SK-N-SH (cell line): ENCODE results near the gene ZDHHC24. TPM values are rescaled to one million over a fixed set of nuclear protein-coding genes. Genes with fewer than 3 reads are reported as not detected.

Experiments
- CTCF ChIA-PET: fragments of 300-600, 350-600 bp; formaldehyde crosslinking; extraction: SDS; loops from one replicate; lab custom pipeline; 2021; lab: Yijun Ruan, JAX
- POLR2A ChIA-PET: fragments of 350-600 bp; sonication (Branson Sonifier 250); formaldehyde crosslinking; extraction: SDS; loops from one replicate; lab custom pipeline; 2020; ENCODE audit warnings: antibody characterized with exemption, inconsistent platforms; lab: Yijun Ruan, JAX
- DNase-seq: peaks from one replicate; pipeline ENCODE4 v3.0.0; 2012
- H2AFZ ChIP-seq: fragments of 200-600 bp; sonication (generic); 2 replicates; pipeline ENCODE4 v1.8.1; 2016; ENCODE audit warnings: antibody characterized with exemption, mild to moderate bottlenecking, low read depth
- H3F3A ChIP-seq: fragments of 200-600 bp; sonication (generic); replicated peaks from 2 replicates; pipeline ENCODE3; 2016; ENCODE audit warnings: antibody characterized with exemption, mild to moderate bottlenecking; ENCODE audit not compliant: insufficient read depth
- H3K27ac ChIP-seq, 2 experiments: fragments of 200-500 bp in 1 of 2; fragments of 200-600 bp in 1 of 2; sonication (Bioruptor generic) in 1 of 2; sonication (generic), shearing (Covaris generic) in 1 of 2; 2 replicates each; pipeline versions ENCODE4 v1.5.1 to v1.6.1; 2014 to 2016; ENCODE audit warnings: low read depth in 2 of 2, inconsistent platforms in 1 of 2, low read length in 1 of 2, mild to moderate bottlenecking in 1 of 2, mixed read lengths in 1 of 2
- H3K27me3 ChIP-seq: fragments of 200-600 bp; sonication (generic), shearing (Covaris generic); 2 replicates; pipeline ENCODE4 v1.6.1; 2016; ENCODE audit warnings: mixed run types; ENCODE audit not compliant: insufficient read depth
- H3K36me3 ChIP-seq, 2 experiments: fragments of 200-500 bp in 1 of 2; fragments of 200-600 bp in 1 of 2; sonication (Bioruptor generic) in 1 of 2; sonication (generic) in 1 of 2; replicated peaks in 1 of 2; 2 replicates each; pipeline versions ENCODE3 to v1.5.1; 2014 to 2016; ENCODE audit warnings: low read length in 1 of 2, mild to moderate bottlenecking in 1 of 2; ENCODE audit not compliant: insufficient read depth in 2 of 2, control insufficient read depth in 1 of 2
- H3K4me1 ChIP-seq, 2 experiments: fragments of 200-500 bp in 1 of 2; fragments of 200-600 bp in 1 of 2; sonication (Bioruptor generic) in 1 of 2; sonication (generic), shearing (Covaris generic) in 1 of 2; 2 replicates each; pipeline versions ENCODE4 v1.5.1 to v1.6.1; 2014 to 2016; ENCODE audit warnings: low read depth in 1 of 2, low read length in 1 of 2, mixed run types in 1 of 2; ENCODE audit not compliant: insufficient read depth in 2 of 2, control insufficient read depth in 1 of 2
- H3K4me2 ChIP-seq: fragments of 200-600 bp; sonication (generic), shearing (Covaris generic); 2 replicates; pipeline ENCODE4 v1.6.1; 2017; ENCODE audit warnings: mixed run types
- H3K4me3 ChIP-seq, 2 experiments: fragments of 200-500 bp in 1 of 2; fragments of 200-600 bp in 1 of 2; sonication (Bioruptor generic) in 1 of 2; sonication (generic), shearing (Covaris generic) in 1 of 2; 2 replicates each; pipeline versions ENCODE4 v1.5.1 to v1.8.1; 2014 to 2016; ENCODE audit warnings: low read depth in 2 of 2, inconsistent platforms in 1 of 2, low read length in 1 of 2, mild to moderate bottlenecking in 1 of 2, mixed read lengths in 1 of 2, moderate library complexity in 1 of 2
- H3K79me2 ChIP-seq: fragments of 200-600 bp; sonication (generic); 2 replicates; pipeline ENCODE4 v1.8.1; 2017; ENCODE audit warnings: mild to moderate bottlenecking; ENCODE audit not compliant: insufficient read depth
- H3K9ac ChIP-seq: fragments of 200-600 bp; sonication (generic); 2 replicates; pipeline ENCODE4 v1.6.1; 2017; ENCODE audit warnings: mixed run types
- H3K9me2 ChIP-seq: fragments of 200-600 bp; sonication (generic); 2 replicates; pipeline ENCODE4 v1.6.1; 2017; ENCODE audit warnings: mixed run types
- H3K9me3 ChIP-seq: fragments of 200-600 bp; sonication (generic); 2 replicates; pipeline ENCODE4 v1.6.1; 2017; ENCODE audit warnings: mixed run types, mild to moderate bottlenecking, moderate library complexity
- H4K20me1 ChIP-seq: fragments of 200-600 bp; sonication (generic); 2 replicates; pipeline ENCODE4 v1.6.1; 2017; ENCODE audit warnings: mild to moderate bottlenecking, mixed run types; ENCODE audit not compliant: insufficient read depth
- FOSL2 ChIP-seq: IDR thresholded peaks from 2 replicates; pipeline ENCODE4 v1.4.0; 2012; ENCODE audit warnings: low read depth, mild to moderate bottlenecking, moderate library complexity, borderline replicate concordance
- FOXJ3 ChIP-seq: sonication (generic); formaldehyde crosslinking; IDR thresholded peaks from 2 replicates; pipeline ENCODE4 v1.5.1; 2020; ENCODE audit warnings: mild to moderate bottlenecking, missing genetic modification reagents
- GABPA ChIP-seq: IDR thresholded peaks from 2 replicates; pipeline ENCODE4 v1.4.0; 2012; ENCODE audit warnings: low read depth, mild to moderate bottlenecking
- MXI1 ChIP-seq: IDR thresholded peaks from 2 replicates; pipeline ENCODE4 v1.6.1; 2012; ENCODE audit warnings: mild to moderate bottlenecking, low read depth, low read length, improper control_type of control experiment
- NFIC ChIP-seq: IDR thresholded peaks from 2 replicates; pipeline ENCODE4 v1.4.0; 2012; ENCODE audit warnings: borderline replicate concordance
- RFX5 ChIP-seq: IDR thresholded peaks from 2 replicates; pipeline ENCODE4 v1.6.1; 2012; ENCODE audit warnings: mild to moderate bottlenecking, improper control_type of control experiment, low read length
- ZBTB33 ChIP-seq: IDR thresholded peaks from 2 replicates; pipeline ENCODE4 v1.4.0; 2012; ENCODE audit warnings: low read depth, borderline replicate concordance
- WGBS: methylation state at CpG from one replicate; pipeline ENCODE4 v1.1.6; 2017; ENCODE audit warnings: low lambda C conversion rate; 5-methylcytosine and 5-hydroxymethylcytosine counted together
- polyA plus RNA-seq, 3 experiments: library from polyadenylated mRNA; depleted of rRNA; stranded (reverse); fragments of >200 nt; gene quantifications; 2 replicates each; pipeline ENCODE4 v1.2.3, GENCODE V29; 2012
- TF ChIP-seq, protein P1 (sequence below): IDR thresholded peaks from 2 replicates; pipeline ENCODE4 v1.6.1; 2012; ENCODE audit warnings: mild to moderate bottlenecking, low read depth, low read length, moderate library complexity

ZDHHC24 gene
- polyA plus RNA-seq, 1 of the 3 experiments (the other 2 are of a cell fraction), result 13.1 TPM

- no peak overlapping the region for H2AFZ ChIP-seq
- peaks cover 0 to 5% of the 10 kb centered on the region in 2 experiments; a peak in 1 of 4 replicates for H3K4me1 ChIP-seq
- no peaks in the 10 kb centered on the region for H3K27me3 ChIP-seq
- 89% methylated on average over 7 of the region's 7 CpGs for WGBS
- H3F3A ChIP-seq, result no peaks in the 10 kb centered on the region
- no peaks in the 10 kb centered on the region for H3K9me3 ChIP-seq
- no peaks in the 10 kb centered on the region for H3K79me2 ChIP-seq
- ChIA-PET CTCF (interaction anchor here (1.1 to 1.9 kb wide), 3 partner anchors 8 to 76 kb away, joined by 3 to 5 read pairs (median 3); no protein-coding TSS in a partner anchor), POLR2A (no interaction called here)
- peaks cover 0 to 12% of the 10 kb centered on the region in 2 experiments for H3K36me3 ChIP-seq
- H3K9me2 ChIP-seq, result no peaks in the 10 kb centered on the region
- DNase-seq, result no peak
- no peaks in the 10 kb centered on the region for H4K20me1 ChIP-seq
- no peak overlapping the region for H3K27ac ChIP-seq
- H3K4me2 ChIP-seq, result no peak overlapping the region
- no peak overlapping the region for H3K4me3 ChIP-seq
- no peak for TF ChIP-seq MXI1
- no peak for TF ChIP-seq ZBTB33
- no peak for TF ChIP-seq FOXJ3 (CRISPR knock-in tag)
- TF ChIP-seq FOSL2, result no peak
- no peak for TF ChIP-seq RFX5
- no peak for TF ChIP-seq NFIC
- TF ChIP-seq, protein P1, sequence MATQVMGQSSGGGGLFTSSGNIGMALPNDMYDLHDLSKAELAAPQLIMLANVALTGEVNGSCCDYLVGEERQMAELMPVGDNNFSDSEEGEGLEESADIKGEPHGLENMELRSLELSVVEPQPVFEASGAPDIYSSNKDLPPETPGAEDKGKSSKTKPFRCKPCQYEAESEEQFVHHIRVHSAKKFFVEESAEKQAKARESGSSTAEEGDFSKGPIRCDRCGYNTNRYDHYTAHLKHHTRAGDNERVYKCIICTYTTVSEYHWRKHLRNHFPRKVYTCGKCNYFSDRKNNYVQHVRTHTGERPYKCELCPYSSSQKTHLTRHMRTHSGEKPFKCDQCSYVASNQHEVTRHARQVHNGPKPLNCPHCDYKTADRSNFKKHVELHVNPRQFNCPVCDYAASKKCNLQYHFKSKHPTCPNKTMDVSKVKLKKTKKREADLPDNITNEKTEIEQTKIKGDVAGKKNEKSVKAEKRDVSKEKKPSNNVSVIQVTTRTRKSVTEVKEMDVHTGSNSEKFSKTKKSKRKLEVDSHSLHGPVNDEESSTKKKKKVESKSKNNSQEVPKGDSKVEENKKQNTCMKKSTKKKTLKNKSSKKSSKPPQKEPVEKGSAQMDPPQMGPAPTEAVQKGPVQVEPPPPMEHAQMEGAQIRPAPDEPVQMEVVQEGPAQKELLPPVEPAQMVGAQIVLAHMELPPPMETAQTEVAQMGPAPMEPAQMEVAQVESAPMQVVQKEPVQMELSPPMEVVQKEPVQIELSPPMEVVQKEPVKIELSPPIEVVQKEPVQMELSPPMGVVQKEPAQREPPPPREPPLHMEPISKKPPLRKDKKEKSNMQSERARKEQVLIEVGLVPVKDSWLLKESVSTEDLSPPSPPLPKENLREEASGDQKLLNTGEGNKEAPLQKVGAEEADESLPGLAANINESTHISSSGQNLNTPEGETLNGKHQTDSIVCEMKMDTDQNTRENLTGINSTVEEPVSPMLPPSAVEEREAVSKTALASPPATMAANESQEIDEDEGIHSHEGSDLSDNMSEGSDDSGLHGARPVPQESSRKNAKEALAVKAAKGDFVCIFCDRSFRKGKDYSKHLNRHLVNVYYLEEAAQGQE, result no peak
- no peak for TF ChIP-seq GABPA
- H3K9ac ChIP-seq, result no peak overlapping the region
Measured at GRCh38 chr11:66484806-66485380, 61.0 kb downstream of the ZDHHC24 start.
